HG02798 (cell line): ENCODE measurements around the gene VIPR2.

Source experiments
- ATAC-seq: cut with Tn5 transposase; IDR thresholded peaks from one replicate; pipeline ENCODE4 v1.9.1; 2021; ENCODE audit warnings: mild to moderate bottlenecking; ENCODE audit not compliant: unreplicated experiment, poor library complexity

Gene VIPR2

DNA sequence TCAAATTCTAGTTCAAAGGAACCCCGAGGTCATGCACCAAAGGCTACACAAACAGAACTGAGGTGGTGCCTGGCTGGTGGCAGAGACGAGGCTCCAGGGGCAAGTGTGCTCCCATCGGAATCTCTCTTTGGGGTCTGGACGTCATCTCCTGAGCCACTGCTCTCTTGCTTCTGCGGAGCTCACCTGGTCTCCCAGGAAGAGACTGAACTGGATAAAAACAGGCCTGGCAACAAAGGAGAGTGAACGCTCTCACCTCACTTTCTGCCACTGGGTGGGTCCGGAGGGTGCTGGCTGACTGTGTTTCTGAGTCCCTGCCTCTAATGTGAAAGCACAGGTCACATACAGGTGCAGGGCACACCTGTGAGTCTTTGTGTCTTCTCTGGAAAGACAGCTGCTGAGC, 22.4 kb downstream of the VIPR2 start:
- no peak for ATAC-seq

DNA sequence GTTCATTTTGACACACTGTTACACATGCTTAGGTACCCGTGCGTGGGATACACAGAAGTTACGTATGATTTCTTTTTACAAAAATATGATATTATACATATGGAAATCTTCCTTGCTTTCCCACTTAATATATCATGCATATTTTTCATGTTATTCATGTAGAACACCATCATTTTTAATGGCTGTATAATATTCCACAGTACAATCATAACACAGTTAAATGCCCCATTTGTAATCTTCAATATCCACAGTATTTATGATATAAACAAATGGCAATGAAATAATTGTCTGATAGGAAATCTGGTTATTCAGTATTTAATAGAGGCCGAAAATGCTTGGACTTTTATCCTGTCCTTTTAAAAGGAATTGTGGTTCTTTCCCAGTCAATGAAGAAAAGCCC, 23.2 kb downstream of the VIPR2 start:
- ATAC-seq, result no peak

DNA sequence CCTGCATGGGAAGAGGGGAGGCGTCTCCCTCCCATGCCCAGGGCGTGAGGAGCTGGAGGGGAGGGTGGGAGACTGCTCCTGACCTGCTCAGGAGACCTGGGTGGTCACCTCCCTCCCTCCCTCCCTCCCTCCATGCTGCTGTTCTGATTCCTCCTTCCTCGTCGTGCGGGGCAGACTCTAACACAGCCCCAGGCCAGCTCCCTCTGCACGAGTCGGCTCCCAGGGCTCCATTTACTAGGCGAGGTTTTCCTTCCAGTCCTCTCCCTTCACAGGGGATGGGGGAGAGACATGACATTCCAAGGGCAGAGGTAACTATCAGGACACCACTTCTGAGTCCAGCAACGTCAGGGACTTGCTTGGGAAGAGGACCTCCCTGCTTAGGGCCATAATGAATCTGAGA, 23.6 kb downstream of the VIPR2 start:
- no peak for ATAC-seq

DNA sequence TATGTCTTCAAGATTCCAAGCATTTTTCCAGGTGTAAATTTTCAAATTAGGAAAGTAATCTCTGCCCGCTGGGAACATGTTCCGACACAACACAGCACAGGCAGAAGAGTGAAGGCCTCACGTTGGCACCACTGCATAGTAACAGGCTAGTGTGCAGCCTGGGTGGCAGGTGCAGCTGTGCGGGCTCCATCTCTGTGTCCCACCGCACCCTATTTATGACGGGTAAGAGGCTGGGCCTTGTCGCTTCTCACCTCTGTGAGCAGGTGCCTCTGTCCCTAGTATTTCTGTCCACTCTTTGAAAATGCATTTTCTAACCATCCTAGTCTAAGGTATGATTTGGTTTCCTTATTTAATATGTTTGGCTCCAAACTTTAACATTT, 24.1 kb downstream of the VIPR2 start:
- no peak for ATAC-seq

DNA sequence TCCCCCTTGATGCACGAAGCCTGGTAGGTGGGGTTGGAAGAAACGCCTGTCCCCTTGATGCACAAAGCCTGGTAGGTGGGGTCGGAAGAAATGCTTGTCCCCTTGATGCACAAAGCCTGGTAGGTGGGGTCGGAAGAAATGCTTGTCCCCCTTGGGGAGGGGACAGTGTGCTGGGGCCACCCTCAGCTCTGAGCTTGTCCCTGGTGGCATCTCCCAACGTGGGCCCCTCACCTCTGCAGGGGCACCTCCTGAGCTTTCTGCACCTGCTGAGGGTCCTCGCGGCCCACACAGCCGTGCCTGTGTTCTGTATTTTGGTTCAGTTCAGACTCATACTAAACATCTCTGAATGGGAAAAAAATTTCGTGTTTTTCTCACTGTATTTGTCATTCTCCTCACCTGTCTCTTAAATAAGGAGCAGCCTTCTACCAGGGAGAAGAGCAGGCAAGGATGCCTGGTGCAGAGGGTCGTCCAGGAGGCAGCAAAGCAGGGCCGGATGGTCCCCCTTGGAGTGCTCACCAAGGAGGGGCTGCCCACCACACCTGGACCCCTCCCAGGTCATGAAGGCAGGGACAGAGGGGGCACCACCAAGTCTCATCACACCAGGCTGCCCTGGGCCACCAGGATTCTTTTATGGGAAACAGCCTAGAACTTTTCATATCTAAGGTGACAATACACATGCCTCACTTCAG, 24.7 kb downstream of the VIPR2 start:
- no peak for ATAC-seq

DNA sequence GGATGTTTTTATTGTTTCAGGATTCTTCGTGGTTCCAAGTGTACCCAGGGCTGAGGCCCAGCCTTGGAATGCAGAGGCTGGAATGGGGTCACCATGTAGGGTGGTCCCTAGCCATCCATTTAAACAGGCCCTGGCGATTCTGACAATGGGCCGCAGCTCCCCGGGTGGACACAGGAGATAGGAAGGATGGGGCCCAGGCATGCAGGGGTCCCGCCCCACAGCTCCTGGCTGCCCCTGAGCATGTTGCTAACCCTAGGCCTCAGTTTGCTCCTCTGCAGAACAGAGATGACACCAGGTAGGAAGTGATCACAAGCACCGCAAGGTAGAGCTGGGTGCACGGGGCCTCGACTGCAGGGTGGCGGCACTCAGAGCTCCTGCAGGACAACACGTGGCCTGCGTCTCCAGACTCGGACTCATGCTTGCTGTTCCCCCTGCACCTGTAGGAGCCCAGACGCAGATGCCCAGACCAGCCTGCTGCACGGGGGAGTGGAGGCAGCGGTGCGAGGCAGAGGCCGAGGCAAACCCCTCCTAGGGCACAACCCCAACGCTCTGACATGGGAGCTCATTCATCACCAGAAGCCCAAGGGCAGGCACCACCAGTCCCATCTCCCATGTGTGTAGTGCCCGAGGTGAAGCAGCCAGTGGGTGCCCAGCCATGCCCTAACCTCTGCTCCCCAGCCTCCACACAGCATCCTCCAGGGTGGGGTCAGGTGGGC, 25.5 kb downstream of the VIPR2 start:
- no peak for ATAC-seq

DNA sequence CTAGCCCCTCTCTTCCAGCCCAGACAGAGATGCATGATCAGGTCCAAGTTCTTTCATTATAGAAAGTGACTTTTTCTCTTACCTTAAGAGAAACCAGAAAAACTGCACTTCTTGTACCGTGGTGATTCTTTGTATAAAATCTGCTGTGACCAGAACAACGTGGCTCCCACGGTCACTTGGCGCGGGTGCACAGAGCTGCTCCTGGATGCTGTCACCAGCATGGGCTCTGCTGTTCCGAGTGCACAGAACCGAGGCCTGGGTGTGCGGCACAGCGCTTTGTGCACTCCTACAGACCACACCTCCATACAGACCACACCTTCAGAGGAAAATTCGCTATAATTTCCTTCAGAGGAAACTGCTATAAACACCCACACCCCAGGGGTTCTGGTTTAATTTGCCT, 26.0 kb downstream of the VIPR2 start:
- no peak for ATAC-seq

DNA sequence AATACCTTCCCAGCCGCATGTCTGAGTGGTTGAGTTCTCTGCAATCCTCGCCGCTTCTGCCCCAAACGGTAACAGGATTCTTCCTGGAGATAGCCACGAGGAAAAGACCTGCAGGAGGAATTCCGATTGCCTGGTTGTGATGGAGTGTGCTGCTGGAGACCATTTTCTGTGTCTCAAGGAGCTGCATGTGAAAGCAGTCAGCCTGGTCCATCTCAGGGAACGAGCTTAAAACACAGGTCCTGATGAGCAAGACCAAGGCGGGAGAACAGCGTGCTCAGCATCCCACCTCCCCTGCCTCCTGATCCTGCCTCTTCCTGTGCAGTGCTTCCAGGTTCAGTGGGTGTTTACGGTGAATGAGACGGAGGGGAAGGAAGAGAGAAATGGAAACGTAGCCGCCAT, 26.5 kb downstream of the VIPR2 start:
- no peak for ATAC-seq

DNA sequence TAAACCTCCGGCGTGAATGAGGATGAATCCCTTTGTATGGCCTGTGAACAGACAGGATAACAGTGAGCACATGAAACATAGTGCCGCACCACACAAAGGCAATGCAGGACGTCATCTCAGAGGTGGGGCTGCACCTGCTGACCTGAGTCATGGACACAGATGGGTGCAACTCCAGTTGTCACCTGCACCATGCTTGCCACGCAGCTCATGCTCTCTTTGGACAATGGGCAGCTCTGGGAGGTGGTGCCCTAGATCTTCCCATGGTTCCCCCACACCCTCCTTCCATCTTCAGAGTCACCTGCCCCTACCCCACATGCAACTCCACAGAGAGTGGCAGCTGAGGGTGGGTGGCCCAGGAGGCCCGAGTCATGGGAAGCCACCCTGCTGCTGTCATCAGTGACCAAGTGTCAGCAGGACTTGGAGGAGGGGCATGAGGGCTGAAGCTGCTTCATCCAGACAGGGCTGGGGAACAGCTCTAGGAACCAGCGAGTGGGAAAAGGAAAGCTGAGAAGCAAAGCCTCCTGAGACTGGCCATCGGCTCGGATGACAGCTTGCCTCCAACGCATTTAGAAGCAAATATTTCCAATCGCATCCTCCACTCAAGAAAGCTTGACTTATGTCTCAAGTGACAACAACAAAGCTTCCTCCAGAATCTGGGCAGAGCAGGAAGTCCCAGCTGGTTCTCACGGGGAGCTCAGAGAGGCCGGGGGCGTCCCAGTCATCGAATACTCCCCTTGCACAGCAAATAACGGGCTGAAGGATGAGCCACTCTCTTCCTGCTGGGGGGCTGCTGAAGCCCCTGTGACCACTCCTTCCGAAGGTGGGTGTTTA, 27.1 kb downstream of the VIPR2 start:
- no peak for ATAC-seq

DNA sequence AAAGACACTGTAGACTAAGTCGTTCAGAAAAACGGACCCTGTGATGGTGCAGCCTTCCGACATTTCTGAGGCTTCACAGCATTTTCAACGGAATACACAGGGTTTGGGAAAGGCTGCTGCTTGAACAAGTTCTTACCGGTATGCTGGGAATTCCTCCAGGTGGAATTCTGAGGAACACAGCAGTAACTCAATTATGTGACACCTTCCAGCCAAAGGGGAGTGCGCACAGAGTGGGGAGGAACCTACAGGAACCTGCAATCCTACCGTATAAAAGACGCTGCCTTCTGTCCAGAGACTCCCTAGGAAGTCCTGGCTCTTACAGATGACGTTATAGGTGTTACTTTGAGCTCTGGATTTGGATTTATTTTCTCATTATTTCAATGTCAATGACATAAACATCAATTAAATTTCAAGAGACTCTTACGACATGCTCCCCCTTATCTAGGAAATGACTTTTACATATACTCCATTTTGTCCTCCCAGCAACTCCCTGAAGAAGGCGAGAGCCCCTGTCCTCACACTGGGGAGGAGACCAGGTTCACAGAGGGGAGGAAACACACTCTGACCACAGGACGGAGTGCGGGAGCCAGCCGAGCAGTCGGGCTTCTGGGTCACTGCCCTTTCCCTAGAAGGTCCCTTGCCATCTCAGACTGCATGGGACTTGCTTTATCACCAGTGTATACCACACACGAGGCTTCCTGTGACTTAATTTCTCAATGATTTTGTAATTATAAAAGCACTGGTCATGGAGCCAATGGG, 27.9 kb downstream of the VIPR2 start:
- no peak for ATAC-seq

DNA sequence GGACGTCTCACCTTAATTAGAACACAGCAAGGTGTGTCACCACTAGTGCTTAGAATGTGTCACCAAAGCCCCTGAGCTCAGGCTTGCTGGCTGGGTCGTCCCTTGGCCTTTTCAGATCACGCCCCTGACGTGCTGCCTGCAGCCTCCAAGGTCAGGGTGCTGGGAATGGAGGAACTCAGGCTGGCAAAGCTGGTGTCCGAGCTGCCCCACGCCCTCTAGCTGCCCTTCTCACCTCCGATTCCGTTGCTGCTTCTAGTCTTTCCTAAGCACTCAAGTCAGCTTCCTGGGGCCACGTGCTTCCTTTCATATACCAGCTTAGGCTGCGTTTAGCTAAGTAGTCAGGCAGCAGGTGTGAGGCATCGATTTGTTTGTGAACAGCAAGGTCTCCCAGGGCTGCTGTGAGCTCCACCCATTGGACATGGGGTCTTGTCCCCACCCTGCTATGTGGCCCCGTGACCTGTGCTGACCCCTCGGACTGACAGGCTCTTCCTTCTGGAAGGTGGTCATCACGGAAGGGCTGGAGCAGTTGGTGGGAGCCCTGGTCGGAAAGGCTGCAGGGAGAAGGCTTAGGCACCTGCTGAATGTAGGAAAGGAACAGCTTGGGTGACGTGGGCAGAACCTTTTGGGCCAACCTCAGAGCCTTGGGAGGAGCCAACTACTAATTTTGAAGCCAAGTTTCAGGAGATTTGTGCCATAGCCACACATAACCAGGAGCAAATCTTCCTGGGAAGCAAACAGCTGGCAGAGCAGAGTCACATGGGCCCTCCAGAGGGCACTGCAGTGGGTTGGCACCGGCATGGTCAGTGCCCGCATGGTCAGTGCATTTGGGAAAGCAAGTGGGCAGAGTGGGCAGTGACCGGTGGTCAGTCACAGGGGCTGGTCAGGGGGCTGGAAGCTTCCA, 28.8 kb downstream of the VIPR2 start:
- no peak for ATAC-seq

DNA sequence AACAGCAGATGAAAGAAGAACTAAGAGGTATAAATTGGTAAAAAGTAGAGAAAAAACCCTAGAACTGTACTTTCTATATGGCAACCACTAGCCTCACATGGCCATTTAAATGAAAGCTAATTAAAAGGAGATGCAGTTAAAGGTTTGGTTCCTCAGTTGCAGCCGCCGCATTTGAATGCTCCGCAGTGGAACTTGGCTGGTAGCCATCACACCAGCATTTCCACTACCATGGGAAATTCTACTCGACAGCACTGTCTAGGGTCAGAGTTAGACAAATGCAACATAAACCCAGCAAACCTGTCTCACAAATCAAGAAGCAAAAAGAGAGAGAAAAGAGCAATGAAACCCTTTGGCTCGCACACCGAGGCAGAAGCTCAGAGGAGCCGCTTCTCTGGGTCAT, 29.7 kb downstream of the VIPR2 start:
- ATAC-seq, result no peak

DNA sequence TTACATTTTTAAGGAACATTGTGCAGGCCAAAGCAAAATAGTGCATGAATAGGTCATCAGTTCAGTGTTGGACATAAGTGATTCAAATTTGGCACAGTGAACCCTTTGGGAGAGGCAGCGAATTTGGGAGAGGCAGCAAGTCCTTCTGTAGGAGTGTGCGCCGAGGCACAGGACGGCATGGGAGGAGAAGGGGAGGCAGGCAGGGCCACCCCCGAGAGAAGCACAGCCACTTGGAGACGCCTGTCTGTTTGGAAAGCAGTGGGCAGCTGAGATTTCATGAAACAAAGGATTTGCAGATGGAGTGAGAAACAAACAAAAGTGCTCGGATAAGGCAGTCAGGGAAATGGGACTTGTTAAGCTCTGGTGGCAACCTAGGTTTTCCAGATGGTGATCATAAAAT, 30.6 kb downstream of the VIPR2 start:
- ATAC-seq, result no peak

DNA sequence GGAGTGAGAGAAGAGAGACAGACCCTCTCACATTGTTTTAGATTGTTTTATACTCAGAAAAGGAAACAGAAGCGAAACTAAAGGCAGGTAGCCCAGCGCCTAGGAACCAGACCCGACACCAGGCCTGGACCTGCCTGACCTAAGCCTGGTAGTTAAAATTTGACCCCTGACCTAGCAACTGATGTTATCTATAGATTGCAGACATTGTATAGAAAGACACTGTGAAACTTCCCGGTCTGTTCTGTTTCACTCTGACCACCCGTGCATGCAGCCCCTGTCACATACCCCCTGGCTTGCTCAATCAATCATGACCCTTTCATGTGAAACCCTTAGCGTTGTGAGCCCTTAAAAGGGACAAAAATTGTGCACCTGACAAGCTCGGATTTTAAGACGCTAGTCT, 31.6 kb downstream of the VIPR2 start:
- ATAC-seq, result no peak

DNA sequence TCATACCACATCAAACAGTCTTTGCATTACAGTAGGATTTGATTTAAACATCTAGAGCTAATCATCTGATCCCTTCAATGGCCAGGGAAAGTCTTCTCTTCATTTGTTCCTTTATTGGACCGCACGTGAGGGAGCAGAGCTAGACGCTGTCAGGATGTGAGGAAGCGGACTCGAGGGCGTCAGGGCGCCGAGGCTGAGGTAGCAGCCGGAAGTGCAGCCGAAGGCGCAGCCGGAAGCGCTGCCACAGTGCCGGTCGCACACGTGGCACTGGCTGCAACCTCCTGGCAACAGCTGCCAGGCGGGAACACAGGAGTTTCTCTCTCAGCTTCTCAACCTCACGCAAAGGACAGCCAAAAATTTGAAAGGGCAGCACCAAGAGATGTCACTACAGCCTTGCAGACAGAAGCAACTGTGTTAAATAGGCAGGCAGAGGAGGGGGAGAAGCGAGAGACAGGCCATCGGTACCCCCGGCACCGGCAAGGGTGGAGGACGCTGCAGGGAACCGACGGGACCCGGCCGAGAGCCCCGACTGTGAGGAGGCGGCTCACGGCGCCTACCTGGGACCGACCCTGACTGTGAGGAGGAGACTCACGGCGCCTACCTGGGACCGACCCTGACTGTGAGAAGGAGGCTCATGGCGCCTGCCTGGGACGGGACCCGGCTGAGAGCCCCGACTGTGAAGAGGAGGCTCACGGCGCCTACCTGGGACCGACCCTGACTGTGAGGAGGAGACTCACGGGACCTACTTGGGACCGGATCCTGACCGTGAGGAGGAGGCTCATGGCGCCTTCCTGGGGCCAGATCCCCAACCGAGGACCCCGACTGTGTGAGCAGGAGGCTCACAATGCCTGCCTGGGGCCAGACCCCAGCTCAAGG, 32.3 kb downstream of the VIPR2 start:
- ATAC-seq, result no peak

DNA sequence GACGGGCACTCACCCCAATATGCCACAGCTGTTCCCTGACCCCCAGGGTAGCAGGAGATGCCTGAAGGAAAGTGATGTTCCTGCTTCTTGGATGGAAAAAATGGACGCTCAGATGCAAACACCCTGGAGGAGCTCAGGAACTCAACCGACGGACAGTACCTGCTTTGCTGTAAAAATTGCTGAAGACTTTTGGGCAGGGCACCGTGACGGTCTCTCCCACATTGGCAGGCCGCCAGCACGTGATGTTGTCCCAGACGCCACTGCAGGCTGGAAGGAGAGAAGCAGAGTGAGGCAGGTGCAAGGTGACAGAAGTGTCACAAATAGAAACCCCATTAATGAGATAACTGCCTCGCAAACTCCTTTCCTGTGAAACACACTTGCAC, 35.0 kb downstream of the VIPR2 start:
- ATAC-seq, result no peak

DNA sequence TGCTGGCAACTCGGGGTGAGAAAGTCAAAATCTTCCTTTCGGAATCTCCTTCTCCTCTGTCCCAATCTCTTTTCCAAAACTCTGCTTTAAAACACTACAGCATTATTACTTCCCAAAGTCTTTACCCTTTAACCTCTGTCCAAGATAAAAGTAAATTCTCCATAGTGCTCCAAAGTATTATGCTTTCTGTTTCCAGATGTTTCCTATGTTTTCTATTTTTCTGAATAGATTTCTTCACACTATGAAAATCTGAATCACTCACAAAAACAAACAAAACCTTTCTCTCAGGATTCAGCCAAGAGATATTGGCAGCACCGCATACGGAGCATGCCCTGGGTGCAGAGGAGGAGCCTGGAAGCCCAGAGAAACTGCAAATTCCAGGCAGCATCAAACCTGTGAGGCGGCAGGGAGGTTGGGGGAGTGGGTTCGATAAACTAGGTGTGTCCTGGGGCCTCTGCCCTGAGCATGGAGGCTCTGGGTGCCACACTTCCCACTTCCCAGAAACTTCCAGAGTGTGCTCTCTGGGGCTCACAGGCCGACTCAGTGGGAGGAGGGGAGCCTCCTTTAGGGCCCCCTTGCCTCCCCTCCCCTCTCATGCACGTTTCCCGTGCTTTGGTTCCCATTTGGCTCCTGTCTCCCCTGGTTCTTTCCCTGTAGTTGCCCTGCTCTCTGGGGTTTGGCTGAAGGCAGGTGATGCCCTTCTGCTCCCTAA, 35.6 kb downstream of the VIPR2 start:
- no peak for ATAC-seq

DNA sequence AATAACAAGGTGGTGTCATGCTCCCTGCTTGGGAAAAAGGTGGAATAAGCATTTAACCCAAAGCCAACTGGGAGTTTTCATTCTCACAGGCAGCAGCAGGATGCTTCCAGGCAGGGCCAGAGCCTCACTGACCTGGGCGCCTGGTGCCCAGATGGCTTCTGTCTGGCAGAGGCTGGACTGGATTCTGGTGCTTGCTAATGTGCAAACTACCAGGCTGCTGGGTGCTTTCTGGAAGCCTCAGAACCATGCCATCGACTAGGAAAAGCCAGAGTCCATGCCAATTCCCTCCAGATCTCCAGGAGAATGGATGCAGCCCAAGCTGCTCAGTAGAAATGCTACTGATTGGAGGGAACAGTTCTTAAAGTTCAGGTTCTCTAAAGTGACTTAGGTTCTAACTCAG, 36.2 kb downstream of the VIPR2 start:
- no peak for ATAC-seq
